ENCODE results near the gene ZMIZ2. TPM values are rescaled to one million over a fixed set of nuclear protein-coding genes. Genes with fewer than 3 reads are reported as not detected.
A peak's percentile ranks its signal among the peaks of the same experiment; 100 is the strongest.
"Not testable (repeated sequence)": the region's sequence is repeated elsewhere in the genome, so short reads cannot be mapped to it uniquely, and the experiment has no call there.

Gene ZMIZ2, protein sequence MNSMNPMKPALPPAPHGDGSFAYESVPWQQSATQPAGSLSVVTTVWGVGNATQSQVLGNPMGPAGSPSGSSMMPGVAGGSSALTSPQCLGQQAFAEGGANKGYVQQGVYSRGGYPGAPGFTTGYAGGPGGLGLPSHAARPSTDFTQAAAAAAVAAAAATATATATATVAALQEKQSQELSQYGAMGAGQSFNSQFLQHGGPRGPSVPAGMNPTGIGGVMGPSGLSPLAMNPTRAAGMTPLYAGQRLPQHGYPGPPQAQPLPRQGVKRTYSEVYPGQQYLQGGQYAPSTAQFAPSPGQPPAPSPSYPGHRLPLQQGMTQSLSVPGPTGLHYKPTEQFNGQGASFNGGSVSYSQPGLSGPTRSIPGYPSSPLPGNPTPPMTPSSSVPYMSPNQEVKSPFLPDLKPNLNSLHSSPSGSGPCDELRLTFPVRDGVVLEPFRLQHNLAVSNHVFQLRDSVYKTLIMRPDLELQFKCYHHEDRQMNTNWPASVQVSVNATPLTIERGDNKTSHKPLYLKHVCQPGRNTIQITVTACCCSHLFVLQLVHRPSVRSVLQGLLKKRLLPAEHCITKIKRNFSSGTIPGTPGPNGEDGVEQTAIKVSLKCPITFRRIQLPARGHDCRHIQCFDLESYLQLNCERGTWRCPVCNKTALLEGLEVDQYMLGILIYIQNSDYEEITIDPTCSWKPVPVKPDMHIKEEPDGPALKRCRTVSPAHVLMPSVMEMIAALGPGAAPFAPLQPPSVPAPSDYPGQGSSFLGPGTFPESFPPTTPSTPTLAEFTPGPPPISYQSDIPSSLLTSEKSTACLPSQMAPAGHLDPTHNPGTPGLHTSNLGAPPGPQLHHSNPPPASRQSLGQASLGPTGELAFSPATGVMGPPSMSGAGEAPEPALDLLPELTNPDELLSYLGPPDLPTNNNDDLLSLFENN
- 100 to 1,000 TPM in 1 of 2 donors, 10 to 100 TPM in 1; 88.7 to 134 TPM for total RNA-seq

DNA sequence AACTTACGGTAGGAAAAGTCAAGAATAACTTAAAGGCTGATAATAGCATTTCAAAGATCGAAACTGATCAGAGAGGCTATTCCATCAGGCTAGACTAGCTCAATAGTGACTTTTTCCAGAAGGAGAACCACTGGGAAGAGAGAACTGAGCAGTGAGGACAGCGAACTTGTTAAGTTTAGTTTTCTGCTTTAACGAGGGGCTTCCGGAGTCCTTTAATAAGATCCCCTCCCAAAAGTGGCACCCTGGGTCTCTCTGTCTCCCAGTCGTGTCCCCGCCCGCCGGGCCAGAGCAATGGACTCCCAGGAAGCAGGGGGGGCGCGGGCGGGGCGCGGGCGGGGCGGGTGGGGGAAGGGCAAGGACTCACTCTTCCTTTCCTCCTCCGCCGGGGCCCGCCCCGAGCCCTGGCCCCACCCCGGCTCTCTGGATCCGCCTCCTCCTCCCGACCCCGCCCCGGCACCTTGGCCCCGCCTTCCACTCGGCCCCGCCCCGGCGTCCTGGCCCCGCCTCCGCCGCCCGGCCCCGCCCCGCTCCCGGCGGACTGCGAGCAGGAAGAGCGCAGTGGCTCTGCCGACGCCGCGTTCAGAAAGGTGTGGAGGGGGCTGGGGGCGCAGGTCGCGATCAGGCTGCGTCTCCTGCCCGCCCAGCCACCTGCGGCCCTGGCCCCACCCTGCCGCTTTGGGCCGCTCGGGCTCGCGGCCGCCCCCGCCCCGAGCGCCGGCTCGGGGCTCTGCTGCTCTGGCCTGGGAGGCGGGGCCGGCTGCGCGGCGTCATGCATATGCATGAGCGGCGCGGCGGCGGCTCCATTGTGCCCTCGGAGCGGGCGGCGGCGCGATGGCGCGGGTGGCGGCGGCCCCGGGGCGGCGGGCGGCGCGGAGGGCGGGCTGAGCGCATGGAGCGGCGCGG is at the start of gene ZMIZ2:
Gene ZMIZ2 (plus strand): TSS at position 803 of the 903 bp plus-strand sequence. CDS start 7,403 bp downstream, outside the sequence.
- ATAC-seq (replicated peaks) = peak; percentile 84
- H3K36me3 Mint-ChIP-seq (ENCODE audit: low read depth) = peaks cover 32% of the 10 kb centered on the region
- peak within 1 kb of the TSS; percentile 84 for H3K27ac Mint-ChIP-seq
- no peaks in the 10 kb centered on the region for H3K27me3 Mint-ChIP-seq
- H3K9me3 Mint-ChIP-seq = no peaks in the 10 kb centered on the region
- H3K4me3 Mint-ChIP-seq = peak within 1 kb of the TSS; percentile 86
- H3K4me1 Mint-ChIP-seq = peaks cover 17% of the 10 kb centered on the region

DNA sequence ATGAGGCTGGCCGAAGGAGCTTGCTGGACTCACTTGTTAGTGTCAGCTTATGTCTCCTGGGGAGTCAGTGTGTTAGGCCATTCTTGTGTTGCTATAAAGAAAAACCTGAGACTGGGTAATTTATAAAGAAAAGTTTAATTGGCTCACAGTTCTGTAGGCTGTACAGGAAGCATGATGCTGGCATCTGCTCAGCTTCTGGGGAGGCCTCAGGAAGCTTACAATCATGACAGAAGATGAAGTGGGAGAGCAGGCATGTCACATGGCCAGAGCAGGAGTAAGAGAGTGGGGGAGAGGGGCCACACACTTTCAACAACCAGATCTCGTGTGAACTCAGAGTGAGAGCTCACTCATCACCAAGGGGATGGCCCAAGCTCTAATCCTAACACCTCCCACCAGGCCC is 49.0 kb upstream of the ZMIZ2 start:
- not testable (repeated sequence) for H3K4me1 Mint-ChIP-seq; H3K4me3 Mint-ChIP-seq; H3K9me3 Mint-ChIP-seq; H3K27me3 Mint-ChIP-seq; ATAC-seq (replicated peaks)
- Mint-ChIP-seq H3K27ac (peak overlapping the region; percentile 57), H3K36me3 (ENCODE audit: low read depth) (peaks cover 97% of the 10 kb centered on the region)

DNA sequence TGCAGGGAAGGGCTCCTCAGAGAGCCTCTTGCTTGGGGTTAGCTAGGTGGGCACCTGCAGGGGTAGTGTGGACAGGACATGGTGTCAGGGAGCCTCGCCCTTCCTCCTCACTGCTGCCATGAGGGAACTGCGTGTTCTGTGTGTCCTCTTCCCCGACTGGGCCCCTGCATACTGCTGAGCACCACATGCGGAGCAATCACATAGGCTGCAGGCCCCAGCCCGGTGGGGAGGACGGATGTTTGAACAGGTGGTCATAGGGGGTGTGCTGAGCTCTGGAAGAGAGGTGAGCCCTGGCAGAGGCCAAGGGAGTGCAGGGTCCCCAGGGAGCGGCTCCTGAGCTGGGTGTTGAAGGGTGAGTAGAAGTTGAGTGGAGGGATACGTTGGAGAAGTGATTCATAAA is 48.3 kb upstream of the ZMIZ2 start:
- Mint-ChIP-seq H3K9me3 (no peaks in the 10 kb centered on the region), H3K36me3 (ENCODE audit: low read depth) (peaks cover 98% of the 10 kb centered on the region), H3K27me3 (no peaks in the 10 kb centered on the region), H3K4me3 (no peak overlapping the region), H3K4me1 (no peaks in the 10 kb centered on the region), H3K27ac (peak overlapping the region; percentile 37)
- ATAC-seq (replicated peaks) = no peak

DNA sequence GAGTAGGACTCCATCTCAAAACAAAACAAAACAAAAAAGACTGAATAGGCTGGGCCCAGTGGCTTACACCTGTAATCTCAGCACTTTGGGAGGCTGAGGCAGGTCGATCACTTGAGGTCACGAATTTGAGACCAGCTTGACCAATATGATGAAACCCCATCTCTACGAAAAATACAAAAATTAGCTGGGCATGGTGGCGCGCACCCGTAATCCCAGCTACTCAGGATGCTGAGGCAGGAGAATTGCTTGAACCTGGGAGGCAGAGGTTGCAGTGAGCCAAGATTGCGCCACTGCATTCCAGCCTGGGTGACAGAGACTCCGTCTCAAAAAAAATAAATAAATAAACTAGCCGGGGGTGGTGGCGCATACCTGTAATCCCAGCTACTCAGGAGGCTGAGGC is 45.3 kb upstream of the ZMIZ2 start:
- H3K27ac Mint-ChIP-seq; H3K27me3 Mint-ChIP-seq; H3K4me1 Mint-ChIP-seq; H3K9me3 Mint-ChIP-seq; ATAC-seq (replicated peaks); H3K4me3 Mint-ChIP-seq: not testable (repeated sequence)
- H3K36me3 Mint-ChIP-seq (ENCODE audit: low read depth) = peaks cover 90% of the 10 kb centered on the region

DNA sequence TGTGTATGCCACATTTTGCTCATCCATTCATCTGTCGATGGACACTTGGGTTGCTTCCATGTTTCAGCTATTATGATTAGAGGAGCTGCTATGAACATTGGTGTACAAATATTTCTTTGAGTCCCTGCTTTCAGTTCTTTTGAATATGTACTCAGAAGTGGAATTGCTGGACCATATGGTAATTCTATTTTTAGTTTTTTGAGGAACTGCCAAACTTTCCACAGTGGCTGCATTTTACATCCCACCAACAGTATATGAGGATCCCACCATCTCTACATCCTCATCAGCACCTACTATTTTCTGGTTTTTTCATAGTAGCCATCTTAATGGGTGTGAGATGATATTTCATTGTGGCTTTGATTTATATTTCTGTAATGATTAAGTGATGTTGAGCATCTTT is 44.7 kb upstream of the ZMIZ2 start:
- no peak overlapping the region for H3K4me3 Mint-ChIP-seq

DNA sequence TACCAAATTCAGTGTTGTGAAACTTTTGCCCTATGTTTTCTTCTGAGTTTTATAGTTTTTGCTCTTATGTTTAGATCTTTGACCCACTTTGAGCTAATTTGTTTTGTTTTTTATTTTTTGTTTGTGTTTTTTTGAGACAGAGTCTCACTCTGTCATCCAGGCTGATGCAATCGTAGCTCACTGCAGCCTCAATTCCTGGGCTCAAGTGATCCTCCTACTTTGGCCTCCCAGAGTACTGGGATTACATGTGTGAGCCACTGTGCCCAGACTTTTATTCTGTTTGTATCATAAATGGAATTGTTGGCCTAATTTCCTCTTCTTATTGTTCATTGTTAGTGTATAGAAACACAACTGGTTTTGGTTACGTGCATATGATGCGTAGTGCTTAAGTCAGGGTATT is 43.2 kb upstream of the ZMIZ2 start:
- H3K9me3 Mint-ChIP-seq = no peaks in the 10 kb centered on the region
- ATAC-seq (replicated peaks) = no peak
- H3K36me3 Mint-ChIP-seq (ENCODE audit: low read depth) = peaks cover 82% of the 10 kb centered on the region
- H3K27ac Mint-ChIP-seq = peak overlapping the region; percentile 67
- H3K4me1 Mint-ChIP-seq = peaks cover 3% of the 10 kb centered on the region
- H3K27me3 Mint-ChIP-seq = no peaks in the 10 kb centered on the region
- no peak overlapping the region for H3K4me3 Mint-ChIP-seq

More for the DNA sequence above, 44.7 kb upstream of the ZMIZ2 start:
- no peaks in the 10 kb centered on the region for H3K27me3 Mint-ChIP-seq
- no peaks in the 10 kb centered on the region for H3K4me1 Mint-ChIP-seq
- H3K9me3 Mint-ChIP-seq = no peaks in the 10 kb centered on the region
- peaks cover 85% of the 10 kb centered on the region for H3K36me3 Mint-ChIP-seq (ENCODE audit: low read depth)
- H3K27ac Mint-ChIP-seq = no peak overlapping the region
- ATAC-seq (replicated peaks) = no peak

DNA sequence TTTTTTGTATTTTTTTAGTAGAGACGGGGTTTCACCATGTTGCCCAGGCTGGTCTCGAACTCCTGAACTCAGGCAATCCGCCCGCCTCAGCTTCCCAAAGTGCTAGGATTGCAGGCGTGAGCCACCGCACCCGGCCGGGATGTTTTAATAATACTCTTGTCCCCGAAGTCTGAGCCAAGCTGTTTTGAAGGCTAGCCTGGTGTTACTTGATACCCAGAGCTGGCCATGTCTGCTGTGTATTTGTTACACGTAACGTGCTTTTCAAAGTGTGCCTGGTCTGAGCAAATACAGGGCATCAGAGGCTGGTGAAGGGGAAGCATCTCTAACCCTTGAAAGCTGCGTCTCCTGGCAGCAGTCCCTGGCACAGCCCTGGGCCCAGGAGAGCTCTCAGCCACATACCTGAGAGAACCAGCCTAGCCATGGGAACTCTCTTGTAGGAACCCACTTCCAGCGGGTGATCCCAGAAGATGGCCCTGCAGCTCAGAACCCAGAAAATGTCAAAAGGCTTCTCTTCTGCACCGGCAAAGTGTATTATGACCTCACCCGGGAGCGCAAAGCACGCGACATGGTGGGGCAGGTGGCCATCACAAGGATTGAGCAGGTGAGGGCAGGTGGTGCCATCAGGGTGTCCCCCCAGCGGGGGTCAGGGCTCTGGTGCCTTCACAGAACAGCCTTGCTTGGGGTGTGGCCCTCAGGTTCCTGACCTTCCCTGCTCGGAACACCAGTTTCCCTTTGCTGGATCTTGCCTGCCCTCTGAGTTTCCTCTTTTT is 41.7 kb upstream of the ZMIZ2 start:
- no peak for ATAC-seq (replicated peaks)
- H3K36me3 Mint-ChIP-seq (ENCODE audit: low read depth) = peaks cover 67% of the 10 kb centered on the region
- no peaks in the 10 kb centered on the region for H3K9me3 Mint-ChIP-seq
- H3K4me1 Mint-ChIP-seq = peaks cover 10% of the 10 kb centered on the region
- H3K4me3 Mint-ChIP-seq = no peak overlapping the region
- no peak overlapping the region for H3K27ac Mint-ChIP-seq
- H3K27me3 Mint-ChIP-seq = no peaks in the 10 kb centered on the region

DNA sequence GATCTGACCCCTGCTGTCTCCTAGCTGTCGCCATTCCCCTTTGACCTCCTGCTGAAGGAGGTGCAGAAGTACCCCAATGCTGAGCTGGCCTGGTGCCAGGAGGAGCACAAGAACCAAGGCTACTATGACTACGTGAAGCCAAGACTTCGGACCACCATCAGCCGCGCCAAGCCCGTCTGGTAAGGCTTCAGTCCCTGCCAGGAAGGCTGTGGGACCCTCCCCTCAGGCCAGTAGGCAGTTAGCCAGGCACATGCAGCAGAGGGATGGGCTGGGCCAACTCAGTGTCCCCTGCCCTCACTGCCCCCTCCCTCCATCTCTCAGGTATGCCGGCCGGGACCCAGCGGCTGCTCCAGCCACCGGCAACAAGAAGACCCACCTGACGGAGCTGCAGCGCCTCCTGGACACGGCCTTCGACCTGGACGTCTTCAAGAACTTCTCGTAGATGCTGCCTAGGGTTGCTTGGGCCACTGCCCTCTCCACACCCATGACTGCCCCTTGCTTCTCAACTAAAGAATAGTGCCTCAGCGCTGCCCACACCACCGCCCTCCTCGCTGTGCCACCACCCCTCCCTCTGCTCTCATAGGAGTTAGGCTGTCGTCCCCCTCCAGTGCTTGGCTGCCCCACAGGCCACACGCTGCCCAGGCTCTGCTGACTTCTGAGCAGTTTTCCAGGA is 41.0 kb upstream of the ZMIZ2 start:
- Mint-ChIP-seq H3K27ac (no peak overlapping the region), H3K4me3 (no peak overlapping the region), H3K4me1 (peaks cover 14% of the 10 kb centered on the region), H3K9me3 (no peaks in the 10 kb centered on the region), H3K36me3 (ENCODE audit: low read depth) (peaks cover 60% of the 10 kb centered on the region), H3K27me3 (no peaks in the 10 kb centered on the region)
- no peak for ATAC-seq (replicated peaks)

DNA sequence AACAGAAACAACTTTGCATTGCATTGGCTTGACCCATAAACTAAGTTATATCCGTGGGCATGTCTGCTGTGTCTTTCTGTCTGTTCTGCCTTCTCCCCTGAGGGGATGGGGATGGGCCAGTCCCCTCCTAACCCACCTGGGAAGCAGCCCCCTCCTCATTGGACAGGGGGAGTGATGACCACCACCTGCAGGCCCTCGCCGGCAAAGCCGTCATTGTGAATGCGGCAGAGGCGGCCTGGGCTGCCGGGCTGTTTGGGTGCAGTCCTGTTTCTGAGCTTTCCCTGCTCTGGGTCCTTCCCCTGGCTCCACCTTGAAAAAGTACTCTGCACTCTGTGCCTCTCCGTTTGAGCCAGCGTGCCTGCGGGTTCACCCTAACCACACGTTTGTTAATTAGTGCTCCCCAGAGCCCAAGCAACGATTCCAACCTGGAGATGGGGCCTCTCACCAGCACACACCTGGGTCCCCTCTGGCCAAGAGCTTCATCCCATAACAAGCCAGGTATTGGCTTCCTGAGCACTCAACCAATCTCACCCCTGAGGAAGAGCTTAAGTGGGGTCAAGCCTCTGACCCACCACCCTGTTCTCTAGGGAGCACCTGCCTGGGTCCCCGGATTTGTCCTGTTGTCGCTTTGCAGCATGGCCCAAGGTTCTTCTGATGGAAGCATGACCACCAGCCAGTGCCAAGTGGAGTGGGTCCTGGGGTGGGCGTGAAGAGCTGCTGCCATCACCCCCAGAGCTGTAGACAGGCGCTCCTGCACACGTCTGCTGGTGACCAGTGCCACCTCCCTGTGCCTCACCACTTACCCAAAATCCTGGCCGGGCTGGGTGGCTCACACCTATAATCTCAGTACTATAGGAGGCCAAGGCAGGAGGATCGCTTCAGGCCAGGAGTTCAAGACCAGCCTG is 39.4 kb upstream of the ZMIZ2 start:
- Mint-ChIP-seq H3K27ac (peak overlapping the region; percentile 74), H3K9me3 (no peaks in the 10 kb centered on the region), H3K4me1 (peaks cover 14% of the 10 kb centered on the region), H3K4me3 (no peak overlapping the region), H3K36me3 (ENCODE audit: low read depth) (peaks cover 44% of the 10 kb centered on the region), H3K27me3 (no peaks in the 10 kb centered on the region)
- ATAC-seq (replicated peaks) = no peak

DNA sequence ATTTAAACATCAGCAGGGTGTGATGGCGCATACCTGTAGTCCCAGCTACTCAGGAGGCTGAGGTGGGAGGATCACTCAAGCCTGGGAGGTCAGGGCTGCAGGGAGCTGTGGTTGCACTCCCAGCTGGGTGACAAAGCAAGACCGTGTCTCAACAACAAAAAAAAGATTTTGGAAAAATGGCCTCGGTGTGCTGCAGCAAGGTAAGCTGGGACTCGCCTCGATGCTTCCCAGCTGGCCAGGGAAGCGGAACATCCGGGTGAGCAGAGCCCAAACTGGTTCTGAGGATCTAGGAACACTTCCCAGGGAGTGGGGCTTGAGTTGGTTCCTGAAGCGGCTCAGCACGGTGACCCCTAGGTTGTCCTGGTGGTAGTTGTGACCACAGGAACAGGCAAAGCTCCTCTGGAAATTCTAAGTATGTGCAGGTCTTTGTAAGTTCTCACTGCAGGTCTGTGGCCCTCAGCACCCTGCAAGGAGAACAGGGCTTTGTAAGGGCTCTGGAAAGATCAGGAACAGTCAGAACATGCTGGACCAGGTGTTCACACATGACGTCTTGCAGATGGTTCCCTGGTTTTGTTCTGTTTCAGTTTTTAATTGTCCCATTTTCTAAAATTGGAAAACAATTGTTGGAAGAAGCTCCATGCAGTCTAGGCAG is 38.6 kb upstream of the ZMIZ2 start:
- no peak for ATAC-seq (replicated peaks)
- H3K4me1 Mint-ChIP-seq = peaks cover 14% of the 10 kb centered on the region
- H3K9me3 Mint-ChIP-seq = no peaks in the 10 kb centered on the region
- no peak overlapping the region for H3K4me3 Mint-ChIP-seq
- no peaks in the 10 kb centered on the region for H3K27me3 Mint-ChIP-seq
- H3K36me3 Mint-ChIP-seq (ENCODE audit: low read depth) = peaks cover 38% of the 10 kb centered on the region
- H3K27ac Mint-ChIP-seq = peak overlapping the region; percentile 74

DNA sequence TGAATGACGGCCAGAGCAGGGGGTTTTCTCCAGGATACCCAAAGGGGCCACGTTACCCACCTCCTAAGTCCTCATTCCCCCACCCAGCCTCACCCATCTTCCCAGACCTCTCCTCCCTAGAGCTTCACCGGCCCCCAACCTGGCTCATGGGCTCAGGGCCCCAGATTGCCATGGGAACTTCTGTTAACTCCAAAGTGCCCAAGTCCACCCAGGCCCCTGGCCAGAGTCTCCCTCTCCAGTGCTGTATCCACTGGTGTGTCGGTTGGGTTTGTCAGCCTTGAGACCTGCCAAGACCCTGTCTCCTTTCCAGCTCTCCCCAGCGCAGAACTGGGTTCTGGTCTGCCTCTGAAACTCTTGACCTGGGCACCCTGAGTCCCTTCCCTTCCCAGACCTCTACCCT is 37.1 kb upstream of the ZMIZ2 start:
- H3K27ac Mint-ChIP-seq = peak overlapping the region; percentile 74
- H3K27me3 Mint-ChIP-seq = no peaks in the 10 kb centered on the region
- H3K36me3 Mint-ChIP-seq (ENCODE audit: low read depth) = peaks cover 28% of the 10 kb centered on the region
- H3K9me3 Mint-ChIP-seq = no peaks in the 10 kb centered on the region
- no peak for ATAC-seq (replicated peaks)
- peaks cover 14% of the 10 kb centered on the region for H3K4me1 Mint-ChIP-seq
- no peak overlapping the region for H3K4me3 Mint-ChIP-seq

DNA sequence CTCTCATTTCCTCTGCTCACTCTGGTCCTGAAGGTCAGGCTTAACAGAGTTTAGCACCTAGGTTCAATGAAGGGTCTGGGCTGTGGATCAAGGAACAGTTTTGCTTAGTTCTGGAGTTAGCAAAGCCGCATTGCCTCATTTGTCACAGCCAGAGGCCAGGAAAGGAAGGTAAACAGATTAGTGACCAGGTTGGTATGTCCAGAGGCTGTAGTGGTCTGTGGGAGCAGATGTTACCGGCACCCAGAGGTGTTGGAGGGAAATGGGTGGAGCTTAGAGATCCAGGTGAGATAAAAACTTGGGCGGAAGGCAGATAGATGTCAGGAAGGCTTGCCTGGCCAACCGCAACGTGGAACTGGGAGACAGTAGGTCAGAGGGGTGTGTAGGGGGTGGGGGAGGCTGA is 36.6 kb upstream of the ZMIZ2 start:
- no peaks in the 10 kb centered on the region for H3K9me3 Mint-ChIP-seq
- H3K4me3 Mint-ChIP-seq = no peak overlapping the region
- peaks cover 24% of the 10 kb centered on the region for H3K36me3 Mint-ChIP-seq (ENCODE audit: low read depth)
- ATAC-seq (replicated peaks) = no peak
- H3K27ac Mint-ChIP-seq = peak overlapping the region; percentile 74
- H3K27me3 Mint-ChIP-seq = no peaks in the 10 kb centered on the region
- H3K4me1 Mint-ChIP-seq = peaks cover 14% of the 10 kb centered on the region
